Activated CD8-positive, alpha-beta memory T cell treated with anti-CD3 and anti-CD28 coated beads for 24 hours (primary cell): ENCODE measurements around the gene SARS1.
A peak's percentile ranks its signal among the peaks of the same experiment; 100 is the strongest.
"Not testable (repeated sequence)": the region's sequence is repeated elsewhere in the genome, so short reads cannot be mapped to it uniquely, and the experiment has no call there.

Experiments used
- DNase-seq: peaks from one replicate; pipeline ENCODE4 v3.0.0-alpha.2; 2020

The SARS1 gene

DNA sequence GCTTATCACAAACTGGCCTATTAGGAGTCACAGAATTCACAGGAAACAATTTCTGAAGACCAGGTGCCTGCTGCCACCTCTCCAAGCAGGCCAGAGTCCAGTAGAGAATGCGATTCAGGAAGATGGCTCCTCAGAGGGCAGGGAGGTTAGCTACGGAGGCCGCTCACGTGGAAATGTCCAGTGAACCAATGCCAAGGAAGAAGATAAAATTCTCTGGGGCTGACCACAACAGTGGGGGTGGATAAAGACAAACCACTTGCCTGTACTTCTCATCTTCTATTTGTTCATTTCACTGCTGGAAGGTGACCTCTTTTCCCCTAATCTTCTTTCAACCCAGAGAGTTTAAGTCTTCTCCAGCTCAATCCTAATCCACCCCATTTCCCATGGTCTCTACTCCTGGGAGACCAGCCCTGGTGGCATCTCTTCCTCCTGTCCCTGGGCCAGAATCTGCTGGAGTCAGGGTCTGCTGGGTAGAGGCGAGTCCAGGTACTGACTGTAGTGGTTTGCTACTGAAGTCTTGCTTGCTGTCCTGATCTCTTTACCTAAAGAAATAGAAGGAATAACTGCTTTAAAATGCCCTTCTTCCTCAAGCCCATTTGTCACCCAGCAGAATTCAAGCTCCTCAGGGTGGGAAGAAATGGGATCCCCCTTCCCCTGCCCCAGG, 66.0 kb downstream of the SARS1 start:
- no peak for DNase-seq

DNA sequence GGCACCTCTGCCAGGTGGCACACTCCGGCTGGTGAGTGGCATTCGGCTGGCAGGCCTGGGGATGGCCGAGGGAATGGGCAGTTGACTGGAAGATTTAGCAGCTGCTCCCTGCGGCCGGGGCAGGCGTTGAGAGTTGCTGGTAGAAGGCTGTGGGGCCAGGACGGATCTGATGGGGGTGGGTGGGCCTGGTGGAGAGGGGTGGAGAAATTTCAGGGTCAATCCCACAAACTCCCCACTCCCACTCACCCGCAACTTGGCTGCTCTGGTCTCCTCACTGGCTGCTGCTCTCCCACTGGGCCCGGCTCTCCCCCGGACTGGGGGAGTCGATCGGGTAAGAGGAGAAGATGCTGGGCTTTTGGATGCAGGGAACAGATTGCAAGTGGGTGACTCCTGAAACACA, 67.1 kb downstream of the SARS1 start:
- no peak for DNase-seq

DNA sequence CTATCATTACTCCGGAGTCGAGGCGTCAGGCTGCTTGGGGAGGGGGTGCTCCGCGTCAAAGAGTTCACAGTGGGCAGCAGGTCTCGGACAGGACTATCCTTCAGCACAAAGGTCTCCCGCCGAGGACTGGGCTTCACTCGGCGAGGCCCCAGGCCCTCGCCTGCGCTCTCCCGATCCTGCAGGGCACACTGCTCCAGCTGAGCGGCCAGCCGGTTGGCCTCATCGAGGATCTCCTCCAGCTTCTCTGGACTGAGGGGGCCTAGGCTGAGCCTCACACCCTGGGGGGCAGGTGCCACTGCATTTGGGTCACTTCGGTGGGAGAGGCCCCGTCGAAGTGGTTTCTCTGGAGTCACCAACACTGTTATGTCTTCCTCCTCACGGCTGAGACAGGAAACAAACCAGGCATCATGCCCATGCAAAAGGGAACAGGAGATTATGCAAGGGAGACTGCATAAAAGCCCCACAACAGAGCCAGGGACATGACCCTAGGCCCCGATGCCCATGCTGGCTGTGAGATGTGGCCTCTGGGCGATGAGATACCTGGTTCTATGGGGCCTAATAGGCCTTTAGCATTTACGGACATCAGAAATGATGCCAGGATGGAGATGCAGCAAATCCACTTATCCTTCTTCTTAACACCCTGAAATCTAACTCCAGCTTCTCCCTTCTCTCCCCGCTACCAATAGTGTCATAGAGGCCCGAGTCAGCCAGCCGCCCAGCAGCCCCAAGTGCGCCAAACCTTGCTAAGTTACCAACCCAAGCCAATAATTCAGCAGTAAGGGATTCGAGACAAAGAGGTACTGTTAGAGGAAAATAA, 68.2 kb downstream of the SARS1 start:
- no peak for DNase-seq

DNA sequence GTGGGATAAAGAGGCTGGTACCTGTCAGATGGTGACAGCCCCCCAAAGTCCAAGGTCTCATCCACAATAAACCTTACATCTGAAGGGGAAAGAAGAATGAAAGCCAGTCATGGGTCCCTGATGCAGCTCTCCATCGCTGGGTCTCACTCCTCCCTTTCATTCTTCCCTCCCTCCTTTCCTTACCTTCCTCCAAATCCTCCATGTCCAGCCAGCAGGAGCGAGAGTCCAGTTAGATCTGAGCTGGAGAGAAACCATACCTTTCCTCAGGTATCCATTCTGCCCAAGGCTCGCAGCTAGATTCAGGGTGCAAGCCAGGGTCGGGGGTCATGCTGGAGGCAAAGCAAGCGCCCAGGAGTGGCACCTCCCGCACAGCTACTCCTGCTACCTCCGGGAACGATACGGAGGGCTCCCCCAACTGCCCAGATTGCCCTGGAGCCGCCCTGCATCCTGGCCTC, 68.8 kb downstream of the SARS1 start:
- no peak for DNase-seq

DNA sequence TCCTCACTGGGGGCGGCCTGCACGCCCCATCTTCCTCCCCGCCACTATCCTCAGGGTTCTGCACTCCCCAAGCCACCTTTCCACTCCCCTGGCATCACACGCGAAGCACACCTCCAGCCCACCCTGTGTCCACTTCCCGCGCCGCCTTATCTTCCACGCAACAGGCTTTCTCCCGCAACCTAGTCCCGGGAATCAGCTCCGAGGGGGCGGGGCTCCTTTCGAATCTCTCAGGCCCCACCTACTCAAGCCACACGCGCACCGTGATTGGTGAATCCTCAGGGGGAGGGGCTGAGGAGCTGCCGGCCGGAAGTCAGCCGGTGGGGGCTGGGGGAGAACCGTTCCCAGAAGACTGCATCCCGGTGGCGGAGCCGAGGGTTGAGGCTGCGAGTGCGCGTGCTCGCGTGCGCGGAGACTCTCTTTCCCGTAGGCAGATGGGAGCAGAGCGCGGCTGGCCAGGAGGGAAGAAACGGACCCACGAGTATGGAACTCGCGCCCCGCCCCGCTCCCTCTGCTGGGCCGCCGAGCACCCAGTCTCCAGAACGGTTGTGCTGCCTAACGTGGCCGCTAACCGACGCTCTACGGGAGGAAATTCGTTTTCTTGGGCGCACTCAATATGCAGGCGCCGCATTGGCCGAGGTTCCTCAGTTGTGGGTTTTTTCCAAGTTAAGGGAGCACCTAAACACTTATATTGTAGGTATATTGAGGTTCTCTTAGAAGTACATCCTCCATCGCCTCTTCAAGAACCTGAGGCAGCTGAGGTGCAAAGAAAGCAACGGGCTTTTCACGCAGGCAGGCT, 69.4 kb downstream of the SARS1 start, which contains the start of gene PSRC1:
Gene PSRC1, minus strand, starts transcription at position 194 of the 796 bp plus-strand sequence.
- peak; percentile 96 for DNase-seq

DNA sequence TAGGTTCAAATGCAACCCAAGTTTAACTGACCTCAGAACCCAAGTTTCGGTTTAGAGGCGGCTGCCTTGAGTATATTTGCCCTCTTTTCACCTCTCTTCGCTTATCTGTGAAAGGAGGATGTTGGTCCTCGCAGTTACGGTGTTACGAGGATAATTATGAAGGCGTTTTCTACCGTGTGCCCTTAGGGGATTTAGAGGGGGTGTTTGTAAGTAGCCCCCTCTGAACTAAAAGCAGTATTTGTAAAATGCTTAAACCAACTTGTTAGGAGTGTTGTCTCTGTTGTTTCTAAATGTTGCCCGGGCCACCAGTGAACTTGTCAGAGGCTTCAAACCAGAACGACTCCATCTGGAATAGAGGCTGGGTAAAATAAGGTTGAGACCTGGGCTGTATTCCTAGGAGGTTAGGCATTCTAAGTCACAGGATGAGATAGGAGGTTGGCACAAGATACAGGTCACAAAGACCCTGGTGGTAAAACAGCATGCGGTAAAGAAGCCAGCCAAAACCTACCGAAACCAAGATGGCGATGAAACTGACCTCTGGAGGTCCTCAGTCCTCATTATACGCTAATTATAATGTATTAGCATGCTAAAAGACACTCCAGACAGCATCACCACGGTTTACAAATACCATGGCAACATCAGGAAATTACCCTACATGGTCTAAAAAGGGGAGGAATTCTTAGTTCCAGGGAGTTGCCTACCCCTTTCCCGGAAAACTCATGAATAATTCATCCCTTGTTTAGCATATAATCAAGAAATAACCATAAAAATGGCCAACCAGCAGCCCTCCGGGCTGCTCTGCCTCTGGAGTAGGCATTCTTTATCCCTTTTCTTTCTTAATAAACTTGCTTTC, 70.3 kb downstream of the SARS1 start:
- DNase-seq, result no peak

DNA sequence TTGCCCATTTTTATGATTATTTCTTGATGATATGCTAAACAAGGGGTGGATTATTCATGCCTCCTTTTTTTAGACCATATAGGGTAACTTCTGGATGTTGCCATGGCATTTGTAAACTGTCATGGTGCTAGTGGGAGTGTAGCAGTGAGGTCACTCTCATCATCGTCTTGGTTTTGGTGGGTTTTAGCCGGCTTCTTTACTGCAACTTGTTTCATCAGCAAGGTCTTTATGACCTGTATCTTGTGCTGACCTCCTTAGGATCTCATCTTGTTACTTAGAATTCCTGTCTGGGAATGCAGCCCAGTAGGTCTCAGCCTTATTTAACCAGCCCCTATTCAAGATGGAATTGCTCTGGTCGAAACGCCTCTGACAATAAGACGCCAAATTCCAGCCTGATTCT, 73.0 kb downstream of the SARS1 start:
- DNase-seq, result not testable (repeated sequence)
